Activated effector memory CD4-positive, alpha-beta T cell treated with anti-CD3 and anti-CD28 coated beads, Interleukin-2, amount 50 U/mL, for 16 hours (primary cell): ENCODE data around the gene OGFOD2.
"Not testable (repeated sequence)": the region's sequence is repeated elsewhere in the genome, so short reads cannot be mapped to it uniquely, and the experiment has no call there.

ENCODE experiments used
- DNase-seq: peaks from one replicate; pipeline ENCODE4 v3.0.0-alpha.2; 2020

Gene OGFOD2

GRCh38 chr12:122974892-122975789, at the start of gene OGFOD2:
OGFOD2 (plus strand) TSS chr12:122975244; CDS start chr12:122975252, 8 bp downstream.
- DNase-seq = peak; percentile 98

- DNase-seq = no peak
Observed at GRCh38 chr12:122927756-122928403, 47.2 kb upstream of the OGFOD2 start.

GRCh38 chr12:122928404-122929147, 46.5 kb upstream of the OGFOD2 start:
- DNase-seq = no peak

- DNase-seq = no peak
Observed at GRCh38 chr12:122929148-122929538, 45.9 kb upstream of the OGFOD2 start.

- DNase-seq = no peak
Observed at GRCh38 chr12:122929812-122930211, 45.2 kb upstream of the OGFOD2 start.

- DNase-seq = no peak
Observed at GRCh38 chr12:122932207-122932606, 42.8 kb upstream of the OGFOD2 start.

- no peak for DNase-seq
Observed at GRCh38 chr12:122934722-122935121, 40.3 kb upstream of the OGFOD2 start.

GRCh38 chr12:122935318-122935717, 39.7 kb upstream of the OGFOD2 start:
- DNase-seq = no peak

GRCh38 chr12:122937622-122938091, 37.4 kb upstream of the OGFOD2 start:
- no peak for DNase-seq

- DNase-seq = no peak
Observed at GRCh38 chr12:122939125-122939524, 35.9 kb upstream of the OGFOD2 start.

GRCh38 chr12:122941351-122941750, 33.7 kb upstream of the OGFOD2 start:
- not testable (repeated sequence) for DNase-seq

- DNase-seq = no peak
Observed at GRCh38 chr12:122942637-122943036, 32.4 kb upstream of the OGFOD2 start.

GRCh38 chr12:122943196-122943595, 31.8 kb upstream of the OGFOD2 start:
- DNase-seq = no peak

GRCh38 chr12:122944605-122945592, 30.1 kb upstream of the OGFOD2 start:
- no peak for DNase-seq

GRCh38 chr12:122946690-122947341, 28.2 kb upstream of the OGFOD2 start:
- DNase-seq = peak; percentile 91

GRCh38 chr12:122947352-122947792, 27.7 kb upstream of the OGFOD2 start:
- DNase-seq = no peak

GRCh38 chr12:122948605-122949004, 26.4 kb upstream of the OGFOD2 start:
- DNase-seq = no peak

GRCh38 chr12:122949405-122949804, 25.6 kb upstream of the OGFOD2 start:
- no peak for DNase-seq

- no peak for DNase-seq
Observed at GRCh38 chr12:122949816-122950675, 25.0 kb upstream of the OGFOD2 start.

GRCh38 chr12:122951406-122951805, 23.6 kb upstream of the OGFOD2 start:
- no peak for DNase-seq
